ENCODE data around the gene SLC41A3.
"Not testable (repeated sequence)": the region's sequence is repeated elsewhere in the genome, so short reads cannot be mapped to it uniquely, and the experiment has no call there.

Gene SLC41A3

DNA sequence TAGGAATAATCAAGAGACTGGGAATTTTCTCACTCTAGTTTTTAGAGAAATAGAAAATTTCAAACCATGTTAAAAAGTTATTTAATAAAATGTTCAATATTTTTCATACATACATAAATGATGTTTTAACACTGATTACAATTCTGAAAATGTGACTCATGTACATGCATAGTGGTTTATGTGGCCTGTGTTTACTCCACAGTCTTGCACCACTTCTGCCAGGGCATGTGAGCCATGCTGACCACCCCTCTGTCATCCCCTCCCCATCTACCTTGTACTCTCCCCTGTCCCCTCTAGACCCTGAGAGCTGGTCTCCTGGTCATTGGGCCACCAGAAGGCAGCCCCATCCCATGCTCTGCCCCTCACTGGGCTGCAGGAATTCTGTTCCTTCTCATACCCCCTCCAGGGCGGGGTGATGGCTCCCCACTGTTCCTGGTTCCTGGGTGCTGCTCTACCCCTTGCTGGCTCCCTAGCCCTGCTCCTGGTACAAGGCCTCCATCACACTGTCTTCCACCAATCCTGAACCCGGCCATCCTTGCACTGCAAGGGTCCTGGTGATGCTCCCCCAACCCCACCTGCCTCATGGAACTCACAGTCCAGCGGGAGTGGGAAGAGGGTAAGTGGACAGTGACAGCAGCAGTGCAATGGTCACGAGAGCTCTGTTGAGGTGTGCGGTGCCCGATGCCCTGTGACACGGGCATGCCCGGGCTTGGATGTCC, 24.2 kb upstream of the SLC41A3 start:
- intact Hi-C loops (cut with DNase I): no loop called here
- peak in 3 of 10 donors; percentile 10 to 61 (median 40) for DNase-seq

GRCh38 chr3:126107203-126107939, 23.4 kb upstream of the SLC41A3 start:
- intact Hi-C loops (cut with DNase I): no loop called here
- peak in 3 of 10 donors; percentile 20 to 43 (median 30) for DNase-seq

DNA sequence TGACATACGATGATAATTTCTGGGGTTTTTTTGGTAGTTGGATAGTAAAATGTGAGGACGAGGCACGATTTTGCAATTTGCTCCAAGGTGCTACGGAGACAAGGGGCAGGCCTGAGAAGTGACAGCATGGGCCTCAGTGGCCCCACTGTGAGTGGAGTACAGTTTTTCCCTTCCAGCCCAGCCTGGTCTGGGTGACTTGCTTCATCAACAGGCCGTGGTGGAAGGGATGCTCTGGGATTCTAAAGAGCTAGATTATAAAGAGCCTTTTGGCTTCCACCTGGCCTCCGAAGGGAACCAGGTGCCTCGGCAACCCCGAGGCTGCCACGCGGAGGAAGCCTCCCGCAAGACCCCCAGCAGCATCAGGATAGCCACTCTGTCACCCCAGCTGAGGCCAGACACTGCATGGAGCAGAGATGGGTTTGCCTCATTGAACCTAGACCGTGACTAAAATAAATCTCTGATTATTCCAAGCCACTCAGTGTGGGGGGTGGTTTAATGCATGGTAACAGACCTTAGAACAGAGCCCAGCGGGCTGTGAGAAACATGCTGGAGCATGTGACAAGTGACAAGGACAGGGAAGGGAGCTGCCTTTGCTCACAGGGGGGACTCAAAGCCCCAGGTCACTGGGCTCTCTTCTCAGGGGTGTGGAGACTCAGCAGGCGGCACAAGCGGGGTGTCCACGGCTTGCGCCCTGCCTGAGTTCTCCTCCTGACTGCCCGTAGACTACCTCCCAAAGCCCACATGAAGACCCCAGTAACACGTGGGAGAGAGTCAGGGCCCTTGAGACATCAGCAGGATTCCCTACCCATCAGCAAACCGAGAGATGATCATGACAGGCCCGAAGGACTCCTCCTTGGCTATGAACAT, 22.6 kb upstream of the SLC41A3 start:
- peak in 3 of 10 donors; percentile 2 to 44 (median 30) for DNase-seq
- intact Hi-C loops (cut with DNase I): no loop called here

DNA sequence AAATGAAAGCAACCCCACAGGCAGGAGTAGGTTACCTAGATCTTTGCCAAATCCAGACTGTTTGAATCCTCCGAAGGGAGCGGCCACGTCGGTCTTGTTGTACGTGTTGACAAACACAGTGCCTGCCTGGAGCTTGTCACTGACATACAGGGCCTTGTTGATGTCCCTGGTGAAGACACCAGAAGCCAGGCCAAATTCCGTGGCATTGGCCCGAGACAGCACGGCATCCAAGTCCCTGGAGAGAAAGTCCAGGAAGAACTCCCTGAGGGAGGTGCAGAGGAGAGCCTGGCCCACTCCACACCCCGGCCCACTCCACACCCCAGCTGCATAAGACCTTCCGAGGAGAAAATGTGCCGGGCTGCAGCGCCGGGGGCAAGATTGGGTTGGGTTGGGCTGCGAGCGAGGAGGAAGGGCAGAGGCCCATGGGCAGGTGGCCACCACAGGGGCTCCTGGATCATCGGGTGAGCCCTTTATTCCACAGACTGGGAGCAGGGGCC, 21.8 kb upstream of the SLC41A3 start:
- peak in 3 of 10 donors; percentile 13 to 71 (median 49) for DNase-seq
- intact Hi-C loops (cut with DNase I): no loop called here

- DNase-seq: peak in 3 of 10 donors; percentile 5 to 54 (median 43)
Measured at GRCh38 chr3:126104742-126105605, 21.1 kb upstream of the SLC41A3 start.

GRCh38 chr3:126104028-126104635, 20.2 kb upstream of the SLC41A3 start:
- DNase-seq: peak in 2 of 10 donors; percentile 37 to 61
- intact Hi-C loops (cut with DNase I): no loop called here

More at GRCh38 chr3:126104742-126105605, 21.1 kb upstream of the SLC41A3 start:
- intact Hi-C loops (cut with DNase I): no loop called here

DNA sequence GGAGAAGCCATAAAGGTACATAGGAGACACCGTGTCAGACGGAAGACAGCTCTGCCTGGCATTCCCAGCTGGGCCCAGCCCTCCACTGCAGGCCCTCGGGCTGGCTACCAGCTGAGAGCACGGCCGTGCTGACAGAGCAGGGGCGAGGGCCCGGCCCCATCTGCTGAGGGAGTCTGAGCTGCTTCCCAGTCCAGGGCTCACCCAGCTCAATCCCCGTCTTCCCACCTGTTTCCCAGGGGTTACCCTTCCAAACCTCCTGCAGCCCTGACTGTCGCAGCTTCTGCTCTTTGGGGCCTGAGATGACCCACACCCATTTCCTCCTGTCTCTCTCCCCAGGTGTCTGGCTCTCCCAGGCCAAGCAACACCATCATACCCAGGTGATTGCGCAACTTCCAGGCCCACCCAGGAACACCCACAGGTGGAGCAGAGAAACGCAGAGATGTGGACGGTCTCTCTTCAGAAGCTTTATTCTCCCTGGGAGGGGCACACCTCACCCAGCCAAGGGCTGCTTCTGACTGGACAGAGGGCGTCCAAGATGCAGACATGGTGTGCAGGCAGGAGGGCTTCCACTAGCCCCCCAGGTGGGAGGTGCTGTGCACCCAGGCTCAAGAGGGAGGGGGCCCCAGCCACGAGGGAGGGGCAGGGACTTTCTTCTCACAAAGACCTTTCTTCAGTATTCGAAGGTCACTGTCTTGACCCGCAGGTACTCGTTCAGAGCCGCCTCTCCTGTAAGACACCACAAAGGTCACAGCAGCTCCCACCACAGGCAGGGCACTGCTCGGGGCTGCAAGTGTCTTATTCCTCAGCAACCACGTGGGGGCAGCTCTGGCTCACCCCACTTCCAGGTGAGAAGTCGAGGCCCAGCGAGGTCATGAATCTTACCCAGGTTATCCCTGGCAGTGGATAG, 19.4 kb upstream of the SLC41A3 start:
- peak in 2 of 10 donors; percentile 7 to 76 for DNase-seq
- intact Hi-C loops (cut with DNase I): no loop called here

GRCh38 chr3:126102530-126102951, 18.6 kb upstream of the SLC41A3 start:
- intact Hi-C loops (cut with DNase I): no loop called here
- DNase-seq: peak in 2 of 10 donors; percentile 76 to 83

DNA sequence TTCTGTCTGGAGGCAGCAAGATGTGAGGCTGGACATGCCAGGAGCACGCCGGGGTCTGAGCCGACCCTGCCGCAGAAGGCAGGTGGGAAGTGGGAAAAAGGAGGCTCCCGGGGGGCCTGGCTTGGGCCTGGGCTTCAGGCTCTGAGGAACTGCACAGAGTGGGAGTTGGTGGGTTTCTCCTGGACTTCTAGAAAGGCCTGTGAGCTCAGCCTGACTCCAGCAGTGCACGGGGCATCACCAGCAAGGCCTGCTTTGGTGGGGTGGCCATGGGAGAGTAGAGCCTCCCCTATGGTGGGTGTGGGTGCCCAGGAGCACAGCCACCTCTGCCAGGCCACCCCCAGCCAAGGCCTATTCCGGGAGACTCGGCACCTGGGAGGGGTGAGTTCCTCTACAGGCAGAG, 18.1 kb upstream of the SLC41A3 start:
- intact Hi-C loops (cut with DNase I): no loop called here
- DNase-seq: peak in 1 of 10 donors; percentile 42

GRCh38 chr3:126101521-126101982, 17.6 kb upstream of the SLC41A3 start:
- DNase-seq: no peak
- intact Hi-C loops (cut with DNase I): no loop called here

- peak in 3 of 10 donors; percentile 55 to 78 (median 62) for DNase-seq
- intact Hi-C loops (cut with DNase I): no loop called here
Measured at GRCh38 chr3:126100634-126101301, 16.8 kb upstream of the SLC41A3 start.

DNA sequence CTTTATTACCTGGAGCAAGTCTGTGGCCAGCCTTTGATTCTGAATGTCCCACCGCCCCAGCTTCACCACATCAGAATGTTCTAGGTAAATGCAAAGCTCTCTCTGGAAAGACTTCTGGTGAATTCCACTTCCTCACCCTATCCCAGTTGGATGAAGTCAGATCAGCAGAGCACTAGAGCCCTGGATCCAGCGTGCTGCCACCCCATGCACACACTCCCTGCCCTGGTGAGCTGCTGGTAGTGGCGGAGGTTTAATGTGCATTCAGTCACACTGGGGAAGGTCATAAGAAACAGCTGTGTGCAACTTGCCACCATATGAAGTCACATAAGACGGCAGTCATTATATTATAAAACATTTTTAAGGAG, 16.3 kb upstream of the SLC41A3 start:
- intact Hi-C loops (cut with DNase I): no loop called here
- DNase-seq: no peak

DNA sequence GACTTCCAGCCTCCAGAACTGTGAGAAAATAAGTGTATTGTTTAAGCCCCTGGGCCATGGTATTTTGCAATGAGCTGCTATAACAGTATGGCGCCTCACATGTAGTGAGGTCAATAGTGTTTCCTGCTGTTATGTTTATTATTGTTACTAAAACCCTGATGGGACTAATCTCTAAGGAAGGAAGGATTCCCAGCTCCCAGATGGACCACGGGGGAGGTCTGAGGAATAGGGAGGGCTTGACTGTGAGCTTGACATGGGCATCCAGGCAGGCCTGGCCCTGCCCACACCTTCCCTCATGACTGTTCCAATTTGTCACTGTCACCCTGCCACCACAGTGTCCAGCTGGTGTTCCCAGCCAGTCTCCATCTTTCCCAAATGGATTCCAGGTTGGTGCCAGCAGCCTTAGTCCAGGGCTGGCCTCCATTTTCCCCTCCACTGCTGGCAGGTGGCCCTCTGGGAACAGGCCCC, 14.5 kb upstream of the SLC41A3 start:
- intact Hi-C loops (cut with DNase I): no loop called here
- DNase-seq: peak in 2 of 10 donors; percentile 68 to 79

GRCh38 chr3:126097801-126098200, 13.9 kb upstream of the SLC41A3 start:
- intact Hi-C loops (cut with DNase I): no loop called here
- no peak for DNase-seq

GRCh38 chr3:126096274-126096673, 12.3 kb upstream of the SLC41A3 start:
- intact Hi-C loops (cut with DNase I); DNase-seq: not testable (repeated sequence)

DNA sequence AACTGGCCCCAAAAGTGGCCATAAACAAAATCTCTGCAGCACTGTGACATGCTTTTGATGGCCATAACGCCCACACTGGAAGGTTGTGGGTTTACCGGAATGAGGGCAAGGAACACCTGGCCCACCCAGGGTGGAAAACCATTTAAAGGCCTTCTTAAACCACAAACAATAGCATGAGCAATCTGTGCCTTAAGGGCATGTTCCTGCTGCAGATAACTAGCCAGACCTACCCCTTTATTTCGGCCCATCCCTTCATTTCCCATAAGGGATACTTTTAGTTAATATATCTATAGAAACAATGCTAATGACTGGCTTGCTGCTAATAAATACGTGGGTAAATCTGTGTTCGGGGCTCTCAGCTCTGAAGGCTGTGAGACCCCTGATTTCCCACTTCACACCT, 8.2 kb upstream of the SLC41A3 start:
- intact Hi-C loops (cut with DNase I); DNase-seq: not testable (repeated sequence)

GRCh38 chr3:126087552-126088175, 3.7 kb upstream of the SLC41A3 start:
- DNase-seq: no peak
- intact Hi-C loops (cut with DNase I): loop anchor here (10.0 kb wide), 1 partner anchor 113 kb away; no protein-coding TSS in a partner anchor

All from posterior cingulate gyrus (tissue), 11 donors.